Measurements from ENCODE around the gene P2RY14.
A peak's percentile ranks its signal among the peaks of the same experiment; 100 is the strongest.

The P2RY14 gene

GRCh38 chr3:151227266-151227806, 51.0 kb downstream of the P2RY14 start:
- DNase-seq (ENCODE audit: low read depth), result no peak
- in situ Hi-C loops (cut with HindIII; ENCODE audit: low sequenced_read_pairs), result no loop called here
- TF ChIP-seq, protein P1, sequence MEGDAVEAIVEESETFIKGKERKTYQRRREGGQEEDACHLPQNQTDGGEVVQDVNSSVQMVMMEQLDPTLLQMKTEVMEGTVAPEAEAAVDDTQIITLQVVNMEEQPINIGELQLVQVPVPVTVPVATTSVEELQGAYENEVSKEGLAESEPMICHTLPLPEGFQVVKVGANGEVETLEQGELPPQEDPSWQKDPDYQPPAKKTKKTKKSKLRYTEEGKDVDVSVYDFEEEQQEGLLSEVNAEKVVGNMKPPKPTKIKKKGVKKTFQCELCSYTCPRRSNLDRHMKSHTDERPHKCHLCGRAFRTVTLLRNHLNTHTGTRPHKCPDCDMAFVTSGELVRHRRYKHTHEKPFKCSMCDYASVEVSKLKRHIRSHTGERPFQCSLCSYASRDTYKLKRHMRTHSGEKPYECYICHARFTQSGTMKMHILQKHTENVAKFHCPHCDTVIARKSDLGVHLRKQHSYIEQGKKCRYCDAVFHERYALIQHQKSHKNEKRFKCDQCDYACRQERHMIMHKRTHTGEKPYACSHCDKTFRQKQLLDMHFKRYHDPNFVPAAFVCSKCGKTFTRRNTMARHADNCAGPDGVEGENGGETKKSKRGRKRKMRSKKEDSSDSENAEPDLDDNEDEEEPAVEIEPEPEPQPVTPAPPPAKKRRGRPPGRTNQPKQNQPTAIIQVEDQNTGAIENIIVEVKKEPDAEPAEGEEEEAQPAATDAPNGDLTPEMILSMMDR (IDR thresholded peaks at IDR 0.05; ENCODE audit: low read depth, low read length, missing control alignments), result no peak
- no peak overlapping the region for H3K4me3 ChIP-seq (ENCODE audit: low read depth, low read length)

DNA sequence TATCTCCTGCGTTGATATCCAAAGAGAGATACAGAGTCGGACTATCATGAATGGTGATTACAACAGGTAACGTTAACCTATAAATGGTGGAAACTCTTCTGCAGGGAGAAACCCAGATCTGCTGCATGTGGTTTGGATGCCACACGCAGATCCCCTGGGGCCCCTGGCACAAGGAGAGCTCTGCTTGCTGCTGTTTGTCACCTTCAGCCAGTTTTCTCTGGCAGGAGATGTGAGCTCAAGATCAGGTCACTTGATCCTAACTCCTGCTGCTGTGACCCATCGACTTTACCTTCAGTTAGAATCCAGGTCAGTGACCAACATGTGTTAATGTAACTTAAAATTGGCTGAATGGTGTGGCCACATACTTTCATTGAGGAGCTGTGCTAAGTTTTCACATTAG, 51.5 kb downstream of the P2RY14 start:
- no peak overlapping the region for H3K4me3 ChIP-seq (ENCODE audit: low read depth, low read length)
- in situ Hi-C loops (cut with HindIII; ENCODE audit: low sequenced_read_pairs), result no loop called here
- TF ChIP-seq, protein P1 (IDR thresholded peaks at IDR 0.05; ENCODE audit: low read depth, low read length, missing control alignments), result no peak
- no peak for DNase-seq (ENCODE audit: low read depth)

DNA sequence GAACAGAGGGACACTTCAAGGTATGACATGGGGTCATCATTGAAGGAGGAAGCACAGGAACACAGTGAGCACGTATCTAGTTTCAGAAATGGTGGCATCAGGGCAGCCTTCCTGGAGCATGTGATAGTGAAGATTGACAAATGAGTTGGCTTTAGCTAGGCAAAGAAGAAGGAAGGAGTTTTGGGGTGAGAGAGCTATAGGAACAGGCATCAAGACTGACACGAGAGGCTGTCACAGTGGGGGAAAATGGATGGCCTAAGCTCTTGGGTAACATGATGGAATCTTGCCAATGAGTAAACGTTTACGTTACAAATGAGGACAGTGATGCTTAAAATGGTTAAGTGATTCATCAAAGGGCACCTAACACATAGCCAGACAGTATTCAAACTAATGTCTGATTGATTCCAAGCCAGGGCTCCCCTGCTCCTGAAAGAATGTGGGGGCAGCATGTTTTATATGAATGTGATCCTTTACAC, 52.2 kb downstream of the P2RY14 start:
- TF ChIP-seq, protein P1 (IDR thresholded peaks at IDR 0.05; ENCODE audit: low read depth, low read length, missing control alignments), result no peak
- H3K4me3 ChIP-seq (ENCODE audit: low read depth, low read length), result no peak overlapping the region
- DNase-seq (ENCODE audit: low read depth), result peak; percentile 29
- in situ Hi-C loops (cut with HindIII; ENCODE audit: low sequenced_read_pairs), result no loop called here

DNA sequence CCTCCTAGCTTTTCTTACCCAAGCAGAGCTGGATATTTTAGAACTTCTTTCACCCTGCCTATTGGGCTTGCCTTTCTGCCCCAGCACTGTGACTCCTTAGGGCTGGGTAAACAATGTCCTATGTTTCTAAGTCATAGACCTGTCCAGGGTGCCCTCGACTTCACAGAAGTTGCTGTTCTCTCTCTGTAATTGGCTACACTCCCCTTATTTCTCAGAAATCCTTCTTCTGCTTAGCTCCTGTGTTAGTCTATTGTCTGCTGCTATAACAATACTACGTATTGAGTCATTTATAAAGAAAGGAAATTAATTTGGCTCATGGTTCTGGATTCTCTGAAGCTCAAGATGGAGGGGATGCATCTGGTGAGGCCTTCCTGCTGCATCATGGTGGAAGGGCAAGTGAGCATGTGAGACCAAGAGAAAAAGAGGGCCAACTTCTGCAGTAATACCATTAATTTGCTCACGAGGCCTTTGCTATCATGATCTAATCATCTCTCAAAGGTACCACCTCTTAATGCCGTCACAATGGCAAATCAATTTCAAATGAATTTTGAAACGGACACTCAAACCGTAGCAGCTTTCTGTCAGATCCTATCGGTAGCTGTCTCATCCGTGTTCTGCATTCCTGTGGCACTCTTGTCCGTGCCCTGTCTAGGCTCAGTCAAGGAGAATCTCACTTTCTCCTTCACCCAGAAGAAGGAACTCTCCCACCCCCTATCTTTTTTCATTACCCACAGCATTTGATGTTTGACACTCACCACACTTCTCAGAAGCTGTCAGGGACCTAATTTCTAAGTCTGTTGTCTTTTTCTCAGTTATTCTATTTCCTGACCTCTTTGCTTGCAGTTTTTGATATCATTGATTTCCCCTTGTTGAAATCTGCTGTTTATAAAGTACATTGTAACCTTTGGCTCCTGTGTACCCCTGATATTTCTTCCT, 53.0 kb downstream of the P2RY14 start:
- H3K4me3 ChIP-seq (ENCODE audit: low read depth, low read length), result no peak overlapping the region
- in situ Hi-C loops (cut with HindIII; ENCODE audit: low sequenced_read_pairs), result no loop called here
- TF ChIP-seq, protein P1 (IDR thresholded peaks at IDR 0.05; ENCODE audit: low read depth, low read length, missing control alignments), result no peak
- DNase-seq (ENCODE audit: low read depth), result no peak

DNA sequence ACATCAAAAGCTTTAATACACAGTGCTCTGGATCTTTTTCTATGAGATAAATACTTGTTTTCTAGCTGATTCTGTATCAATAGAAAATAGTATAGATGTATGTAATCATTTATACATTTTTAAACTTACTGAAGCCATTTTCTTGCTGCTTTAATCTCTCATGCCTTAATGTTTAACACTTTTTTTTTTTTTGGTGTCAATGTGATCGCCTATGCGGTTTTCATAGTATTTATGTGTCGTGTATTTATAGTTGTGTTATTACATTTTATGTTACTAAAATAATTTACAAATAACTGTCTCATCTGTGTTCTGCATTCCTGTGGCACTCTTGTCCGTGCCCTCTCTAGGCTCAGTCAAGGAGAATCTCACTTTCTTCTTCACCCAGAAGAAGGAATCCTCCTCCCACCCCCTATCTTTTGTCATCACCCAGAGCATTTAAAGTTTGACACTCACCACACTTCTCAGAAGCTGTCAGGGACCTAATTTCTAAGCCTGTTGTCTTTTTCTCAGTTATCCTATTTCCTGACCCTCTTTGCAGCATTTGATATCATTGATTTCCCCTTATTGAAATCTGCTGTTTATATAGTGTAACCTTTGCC, 54.0 kb downstream of the P2RY14 start:
- in situ Hi-C loops (cut with HindIII; ENCODE audit: low sequenced_read_pairs), result no loop called here
- TF ChIP-seq, protein P1 (IDR thresholded peaks at IDR 0.05; ENCODE audit: low read depth, low read length, missing control alignments), result no peak
- DNase-seq (ENCODE audit: low read depth), result no peak
- no peak overlapping the region for H3K4me3 ChIP-seq (ENCODE audit: low read depth, low read length)

DNA sequence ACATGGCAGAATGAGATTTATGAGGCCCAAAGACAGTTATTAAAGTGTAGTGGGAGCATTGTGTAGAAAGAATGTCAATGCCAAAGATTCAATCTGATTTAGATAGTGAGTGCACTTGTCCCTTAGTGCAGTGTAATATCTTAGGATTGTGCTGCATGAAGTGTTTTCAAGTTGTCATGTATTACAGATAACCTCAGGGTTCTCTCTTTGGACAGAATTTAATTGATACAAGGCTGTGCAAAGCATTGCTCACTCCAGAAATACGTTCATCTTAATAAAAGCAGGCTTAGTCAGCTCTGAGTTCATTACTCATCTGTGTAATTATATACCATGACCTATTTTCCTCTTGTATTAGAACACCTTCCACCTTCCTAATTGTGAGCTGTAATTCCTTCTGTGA, 59.3 kb downstream of the P2RY14 start:
- TF ChIP-seq, protein P1 (IDR thresholded peaks at IDR 0.05; ENCODE audit: low read depth, low read length, missing control alignments), result no peak
- no peak for DNase-seq (ENCODE audit: low read depth)
- in situ Hi-C loops (cut with HindIII; ENCODE audit: low sequenced_read_pairs), result no loop called here
- no peak overlapping the region for H3K4me3 ChIP-seq (ENCODE audit: low read depth, low read length)
